IPS-20b (cell line): ENCODE data around the gene SORD.
"Not testable (repeated sequence)": the region's sequence is repeated elsewhere in the genome, so short reads cannot be mapped to it uniquely, and the experiment has no call there.

Source experiments
- H3K27ac ChIP-seq: one replicate; pipeline ENCODE4 v1.5.1; 2013; ENCODE audit warnings: low read length
- H3K27me3 ChIP-seq: 2 replicates; pipeline ENCODE4 v1.6.1; 2013; ENCODE audit warnings: mild to moderate bottlenecking, low read length, inconsistent platforms; ENCODE audit not compliant: insufficient read depth
- H3K36me3 ChIP-seq: 2 replicates; pipeline ENCODE4 v1.6.1; 2013; ENCODE audit warnings: low read depth, mild to moderate bottlenecking, inconsistent platforms, low read length, moderate library complexity; ENCODE audit not compliant: insufficient read depth
- H3K4me1 ChIP-seq: 2 replicates; pipeline ENCODE4 v1.6.1; 2013; ENCODE audit warnings: mild to moderate bottlenecking, control low read depth, inconsistent platforms, low read length, moderate library complexity; ENCODE audit not compliant: insufficient read depth
- H3K4me3 ChIP-seq: 2 replicates; pipeline ENCODE4 v1.5.1; 2013; ENCODE audit warnings: mild to moderate bottlenecking, low read length, inconsistent platforms
- H3K9ac ChIP-seq: 2 replicates; pipeline ENCODE4 v1.6.1; 2013; ENCODE audit warnings: low read depth, mild to moderate bottlenecking, inconsistent platforms, low read length, moderate library complexity
- H3K9me3 ChIP-seq: 2 replicates; pipeline ENCODE4 v1.6.1; 2013; ENCODE audit warnings: mild to moderate bottlenecking, low read depth, low read length, inconsistent platforms; ENCODE audit not compliant: insufficient read depth

Gene SORD

GRCh38 chr15:45075440-45076320 lies 52.7 kb downstream of the SORD start:
- H3K4me1 ChIP-seq, H3K27ac ChIP-seq, H3K9ac ChIP-seq, H3K9me3 ChIP-seq, H3K36me3 ChIP-seq, H3K4me3 ChIP-seq, H3K27me3 ChIP-seq: not testable (repeated sequence)

DNA sequence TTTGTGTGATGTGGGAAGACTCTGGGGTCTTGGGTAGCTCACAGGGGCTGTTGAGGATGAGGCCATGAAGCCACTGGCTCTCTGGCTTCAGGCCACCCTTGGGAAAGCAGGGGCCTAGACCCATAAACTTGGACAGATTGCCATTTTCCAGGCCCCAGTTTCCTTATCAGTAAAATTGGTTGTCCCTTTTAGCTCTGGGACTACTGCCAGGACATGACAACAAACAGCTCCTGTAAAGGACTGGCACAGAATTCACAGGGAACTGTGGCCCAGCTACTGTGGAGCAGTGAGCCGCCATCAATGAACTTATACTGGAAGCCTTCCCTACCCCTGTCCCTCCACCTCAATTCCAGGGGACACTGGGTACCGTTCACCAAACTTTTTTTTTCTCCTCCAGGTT lies 54.4 kb downstream of the SORD start:
- H3K36me3 ChIP-seq, H3K9ac ChIP-seq, H3K4me1 ChIP-seq, H3K4me3 ChIP-seq, H3K27ac ChIP-seq, H3K9me3 ChIP-seq, H3K27me3 ChIP-seq: not testable (repeated sequence)

DNA sequence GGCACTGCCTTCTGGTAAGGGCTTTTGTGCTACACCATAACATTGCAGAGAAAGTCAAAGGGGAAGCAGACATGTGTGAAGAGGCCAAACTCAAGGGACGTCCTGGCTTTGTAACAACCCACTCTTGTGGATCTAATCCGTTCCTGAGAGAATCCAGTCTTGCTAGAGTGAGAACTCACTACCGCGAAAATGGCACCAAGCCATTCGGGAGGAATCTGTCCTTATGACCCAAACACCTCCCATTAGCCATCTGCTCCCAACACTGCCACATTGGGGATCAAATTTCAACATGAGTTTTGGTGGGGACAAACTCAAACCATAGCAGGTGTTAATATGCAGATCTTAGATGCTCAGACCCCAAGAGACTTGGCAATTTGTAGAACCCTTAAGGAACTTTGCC lies 56.2 kb downstream of the SORD start:
- H3K27ac ChIP-seq, H3K9me3 ChIP-seq, H3K36me3 ChIP-seq, H3K4me3 ChIP-seq, H3K4me1 ChIP-seq, H3K9ac ChIP-seq, H3K27me3 ChIP-seq: not testable (repeated sequence)

- not testable (repeated sequence) for H3K36me3 ChIP-seq, H3K27me3 ChIP-seq, H3K27ac ChIP-seq, H3K9ac ChIP-seq, H3K4me3 ChIP-seq, H3K9me3 ChIP-seq, H3K4me1 ChIP-seq
These were observed 56.7 kb downstream of the SORD start for GRCh38 chr15:45079628-45080246.

GRCh38 chr15:45080593-45080992 lies 57.6 kb downstream of the SORD start:
- not testable (repeated sequence) for H3K4me1 ChIP-seq, H3K36me3 ChIP-seq, H3K9ac ChIP-seq, H3K4me3 ChIP-seq, H3K27me3 ChIP-seq, H3K9me3 ChIP-seq, H3K27ac ChIP-seq

- H3K9me3 ChIP-seq, H3K4me1 ChIP-seq, H3K4me3 ChIP-seq, H3K9ac ChIP-seq, H3K27me3 ChIP-seq, H3K27ac ChIP-seq, H3K36me3 ChIP-seq: not testable (repeated sequence)
These were observed 59.4 kb downstream of the SORD start for GRCh38 chr15:45082412-45082811.

GRCh38 chr15:45083223-45083622 lies 60.2 kb downstream of the SORD start:
- Histone ChIP-seq H3K4me1 (no peaks in the 10 kb centered on the region), H3K4me3 (no peak overlapping the region), H3K9me3 (no peaks in the 10 kb centered on the region), H3K9ac (no peak overlapping the region), H3K36me3 (no peaks in the 10 kb centered on the region), H3K27ac (no peak overlapping the region), H3K27me3 (peaks cover 8% of the 10 kb centered on the region; the same call in 1 of the 2 replicates)

GRCh38 chr15:45084163-45084562 lies 61.2 kb downstream of the SORD start:
- H3K27me3 ChIP-seq = peaks cover 8% of the 10 kb centered on the region; the same call in 1 of the 2 replicates
- no peak overlapping the region for H3K4me3 ChIP-seq
- no peaks in the 10 kb centered on the region for H3K4me1 ChIP-seq
- no peaks in the 10 kb centered on the region for H3K9me3 ChIP-seq
- no peak overlapping the region for H3K27ac ChIP-seq
- no peak overlapping the region for H3K9ac ChIP-seq
- H3K36me3 ChIP-seq = no peaks in the 10 kb centered on the region

DNA sequence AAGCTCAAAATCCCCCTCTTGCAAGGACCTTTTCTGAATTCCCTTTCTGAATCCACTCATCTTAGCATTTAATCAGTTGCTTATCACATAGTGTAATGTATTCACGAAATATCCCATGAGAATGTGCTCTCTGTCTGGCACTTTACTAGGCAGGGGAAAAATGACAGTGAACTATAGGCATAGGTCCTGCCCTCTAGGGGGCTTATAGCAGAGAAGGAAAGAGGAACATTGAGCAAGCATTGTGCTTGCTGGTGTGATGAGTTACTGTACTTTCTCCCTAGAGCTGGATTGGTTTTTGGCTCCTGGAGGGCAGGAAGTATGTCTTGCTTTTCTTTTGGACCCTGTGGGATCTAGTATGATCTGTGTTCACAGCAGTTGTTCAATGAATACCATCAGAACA lies 64.5 kb downstream of the SORD start:
- H3K9me3 ChIP-seq = no peaks in the 10 kb centered on the region
- no peaks in the 10 kb centered on the region for H3K4me1 ChIP-seq
- no peak overlapping the region for H3K4me3 ChIP-seq
- no peak overlapping the region for H3K27ac ChIP-seq
- no peak overlapping the region for H3K9ac ChIP-seq
- no peaks in the 10 kb centered on the region for H3K36me3 ChIP-seq
- peaks cover 16% of the 10 kb centered on the region; the same call in 1 of the 2 replicates for H3K27me3 ChIP-seq

GRCh38 chr15:45088801-45089711 lies 66.1 kb downstream of the SORD start:
- H3K4me1 ChIP-seq = no peaks in the 10 kb centered on the region

GRCh38 chr15:45089712-45090373 lies 66.8 kb downstream of the SORD start:
- no peak overlapping the region for H3K4me3 ChIP-seq
- no peaks in the 10 kb centered on the region for H3K36me3 ChIP-seq
- no peaks in the 10 kb centered on the region for H3K9me3 ChIP-seq
- H3K9ac ChIP-seq = no peak overlapping the region
- peaks cover 21% of the 10 kb centered on the region; the same call in 1 of the 2 replicates for H3K27me3 ChIP-seq
- H3K4me1 ChIP-seq = no peaks in the 10 kb centered on the region
- H3K27ac ChIP-seq = no peak overlapping the region

More at GRCh38 chr15:45088801-45089711, 66.1 kb downstream of the SORD start:
- Histone ChIP-seq H3K9ac (no peak overlapping the region), H3K27me3 (peaks cover 21% of the 10 kb centered on the region; the same call in 1 of the 2 replicates), H3K9me3 (no peaks in the 10 kb centered on the region), H3K27ac (no peak overlapping the region), H3K36me3 (no peaks in the 10 kb centered on the region), H3K4me3 (no peak overlapping the region)
